Amniotic epithelial cell (primary cell): ENCODE measurements around the gene CFAP57.
"Not testable (repeated sequence)": the region's sequence is repeated elsewhere in the genome, so short reads cannot be mapped to it uniquely, and the experiment has no call there.

Experiments used
- DNase-seq: peaks from one replicate; pipeline ENCODE4 v3.0.0-alpha.2; 2010; ENCODE audit warnings: low read depth

The CFAP57 gene

DNA sequence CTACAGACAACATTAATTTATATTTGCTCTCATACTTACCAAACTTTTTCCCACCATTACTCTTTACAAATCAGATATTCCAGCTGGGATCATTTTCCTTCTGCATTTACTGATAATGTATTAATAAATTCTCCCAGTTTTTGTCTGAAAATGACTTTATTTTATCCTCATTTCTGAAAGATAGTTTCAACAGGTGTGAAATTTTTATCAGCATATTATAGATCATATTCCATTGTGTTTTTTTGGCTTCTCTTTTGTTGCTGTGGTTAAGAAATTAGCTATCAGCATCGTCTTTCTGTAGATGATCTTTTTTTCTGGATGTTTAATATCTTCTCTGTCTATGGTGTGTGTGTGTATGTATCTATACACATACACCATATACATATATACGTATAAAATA, 2.7 kb downstream of the CFAP57 start:
- no peak for DNase-seq

DNA sequence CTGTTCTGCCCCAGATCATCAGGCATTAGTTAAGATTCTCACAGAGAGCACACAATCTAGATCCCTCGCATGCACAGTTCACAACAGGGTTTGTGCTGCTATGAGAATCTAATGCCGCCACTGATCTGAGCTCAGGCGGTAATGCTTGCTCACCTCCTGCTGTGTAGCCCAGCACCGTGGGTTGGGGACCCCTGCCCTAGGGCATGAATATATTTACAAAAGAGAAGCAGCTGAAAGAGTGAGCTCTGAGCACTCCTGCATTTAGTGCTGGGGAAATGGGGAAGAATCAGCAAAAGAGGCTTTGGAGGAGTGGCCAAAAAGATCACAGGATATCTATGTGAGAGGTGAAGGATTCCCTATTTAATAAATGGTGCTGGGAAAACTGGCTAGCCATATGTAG, 5.6 kb downstream of the CFAP57 start:
- no peak for DNase-seq

DNA sequence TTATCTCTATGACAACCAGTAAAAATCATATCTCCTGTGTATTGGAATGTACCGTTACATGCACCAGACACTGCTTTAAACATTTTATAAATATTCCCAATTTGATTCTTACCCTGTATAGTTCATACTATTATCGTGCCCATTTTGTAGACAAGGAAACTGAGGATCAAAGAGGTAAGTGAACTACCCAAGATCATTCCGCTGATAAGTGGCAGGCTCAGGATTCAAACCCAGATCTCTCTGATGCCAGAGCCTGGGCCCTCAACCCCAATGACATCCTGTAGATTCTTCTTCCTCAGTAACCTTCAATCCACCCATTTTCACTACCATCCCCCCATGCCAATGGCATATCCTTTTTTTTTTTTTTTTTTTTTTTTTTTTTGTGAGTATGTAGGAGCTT, 12.3 kb downstream of the CFAP57 start:
- DNase-seq: no peak

DNA sequence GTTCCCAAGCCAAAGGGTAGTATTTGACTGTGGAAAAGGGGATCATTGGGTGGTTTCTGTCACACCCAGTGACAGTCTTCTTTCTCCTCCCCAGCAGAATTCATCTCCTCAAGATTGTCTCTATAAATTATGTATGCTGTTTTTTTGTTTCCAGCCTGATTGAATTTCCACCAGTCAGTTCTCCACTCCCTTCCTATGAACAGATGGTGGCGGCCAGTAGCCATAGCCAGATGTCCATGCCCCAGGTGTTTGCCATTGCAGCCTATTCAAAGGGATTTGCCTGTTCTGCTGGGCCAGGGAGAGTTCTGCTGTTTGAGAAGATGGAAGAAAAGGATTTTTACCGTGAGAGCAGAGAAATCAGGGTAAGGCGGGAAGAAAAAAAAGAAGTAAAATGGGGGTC, 12.9 kb downstream of the CFAP57 start:
- DNase-seq: no peak

DNA sequence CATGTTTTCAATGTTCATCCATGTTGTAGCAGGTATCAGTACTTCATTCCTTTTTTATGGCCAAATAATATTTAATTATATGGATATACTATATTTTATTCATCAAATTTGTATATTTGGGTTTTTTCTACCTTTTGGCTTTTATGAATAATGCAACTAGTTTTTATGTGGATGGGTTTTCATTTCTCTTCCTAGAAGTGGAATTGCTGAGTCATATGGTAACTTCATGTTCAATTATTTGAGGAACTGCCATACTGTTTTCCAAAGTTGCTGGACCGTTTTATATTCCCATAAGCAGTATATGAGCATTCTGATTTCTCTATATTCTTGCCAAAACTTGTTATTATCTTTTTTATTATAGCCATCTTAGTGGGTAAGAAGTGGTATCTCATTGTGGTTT, 16.0 kb downstream of the CFAP57 start:
- DNase-seq: no peak

DNA sequence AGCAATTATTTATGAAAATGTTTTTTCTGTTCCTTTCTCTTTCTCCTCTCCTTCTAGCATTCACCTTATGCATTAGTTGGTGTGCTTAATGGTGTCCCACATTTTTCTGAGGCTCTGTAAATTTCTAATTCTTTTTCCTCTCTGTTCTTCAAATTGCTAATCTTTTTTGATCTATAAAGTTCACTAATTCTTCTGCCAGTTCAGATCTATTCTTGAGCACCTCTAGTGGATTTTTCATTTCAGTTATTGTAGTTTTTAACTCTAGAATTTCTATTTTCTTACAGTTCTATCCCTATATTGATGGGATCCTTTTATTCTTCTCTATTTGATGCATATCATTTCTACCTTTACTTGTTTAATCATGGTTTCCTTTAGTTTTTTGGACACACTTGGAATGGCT, 22.4 kb downstream of the CFAP57 start:
- no peak for DNase-seq

DNA sequence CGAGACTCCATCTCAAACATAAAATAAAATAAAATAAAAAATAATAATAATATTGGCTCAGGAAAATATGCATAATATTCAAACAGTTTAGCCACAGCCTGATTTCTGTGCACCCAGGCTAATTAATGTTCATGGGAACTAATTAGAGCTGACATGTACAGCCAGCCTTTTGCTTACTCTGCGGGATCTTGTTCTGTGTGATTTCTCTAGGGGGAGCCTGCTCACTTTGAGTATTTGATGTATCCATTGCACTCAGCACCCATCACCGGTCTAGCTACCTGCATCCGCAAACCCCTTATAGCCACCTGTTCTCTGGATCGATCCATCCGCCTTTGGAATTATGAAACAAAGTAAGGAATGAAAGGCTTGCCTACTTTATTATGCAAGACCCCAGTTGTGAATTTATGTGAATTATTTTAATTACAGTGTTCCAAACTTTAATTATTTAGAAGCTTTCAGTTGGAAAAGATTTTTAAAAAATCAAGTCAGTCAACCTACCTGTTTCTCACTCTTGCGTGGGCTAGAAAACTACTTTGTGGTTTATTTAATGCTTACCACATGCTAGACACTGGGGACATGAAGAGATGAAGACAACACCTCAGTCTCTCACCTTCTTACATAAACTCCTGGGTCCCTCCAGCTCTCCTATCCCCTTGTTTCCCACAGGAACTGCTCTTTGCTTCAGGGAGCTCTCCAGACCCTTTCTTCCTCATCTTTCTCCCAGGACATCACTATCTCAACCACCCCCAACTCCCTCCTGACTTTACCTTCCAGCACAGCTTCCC, 25.4 kb downstream of the CFAP57 start:
- DNase-seq: no peak

- DNase-seq: no peak
Measured at GRCh38 chr1:43199093-43199726, 27.1 kb downstream of the CFAP57 start.

GRCh38 chr1:43203859-43204258, 31.7 kb downstream of the CFAP57 start:
- no peak for DNase-seq

DNA sequence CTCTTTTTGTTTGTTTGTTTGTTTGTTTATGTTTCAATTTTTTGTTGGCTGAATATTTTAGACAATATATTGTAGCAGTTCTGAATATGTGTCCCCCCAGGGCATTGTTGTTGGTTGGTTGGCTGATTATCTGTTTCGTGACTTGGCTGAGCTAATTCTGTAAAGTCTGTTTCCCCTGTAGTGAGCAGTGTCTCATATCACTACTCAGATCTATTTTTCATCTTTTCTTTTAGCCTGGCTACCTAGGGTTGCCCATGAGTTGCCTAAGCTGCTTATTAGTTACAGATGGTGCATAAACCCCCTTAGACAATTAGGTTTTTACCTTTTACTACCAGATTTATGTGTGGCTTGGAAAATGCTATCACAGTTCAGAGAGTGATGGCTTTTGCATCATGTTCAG, 32.3 kb downstream of the CFAP57 start:
- DNase-seq: no peak

GRCh38 chr1:43205671-43206070, 33.5 kb downstream of the CFAP57 start:
- peak; percentile 51 for DNase-seq

- peak; percentile 97 for DNase-seq
Measured at GRCh38 chr1:43206600-43207228, 34.6 kb downstream of the CFAP57 start.

DNA sequence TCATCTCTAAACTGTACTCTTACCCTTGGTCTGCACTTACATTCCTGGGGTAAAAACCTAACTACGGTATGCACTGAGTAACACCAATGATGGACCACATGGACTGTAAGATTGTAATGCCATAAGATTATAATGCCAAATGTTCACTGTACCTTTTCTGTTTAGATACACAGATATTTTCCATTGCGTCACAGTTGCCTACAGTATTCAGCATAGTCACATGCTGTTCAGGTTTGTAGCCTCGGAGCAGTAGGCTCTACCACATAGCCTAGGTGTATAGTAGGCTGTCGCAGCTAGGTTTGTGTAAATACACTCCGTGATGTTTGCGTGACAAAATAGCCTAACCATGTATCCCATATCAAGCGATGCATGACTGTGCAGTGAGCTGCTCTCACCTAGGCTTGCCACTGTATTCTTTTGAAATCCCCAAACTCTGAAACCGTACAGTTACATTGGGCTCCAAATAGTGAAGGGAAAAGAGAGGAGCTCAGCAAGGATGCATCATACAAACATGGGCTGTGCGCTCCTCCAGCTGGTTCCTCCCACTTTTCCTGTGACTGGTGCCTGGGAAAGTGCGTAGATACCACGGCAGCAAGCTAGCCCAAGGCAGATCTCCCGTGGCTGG, 35.2 kb downstream of the CFAP57 start:
- DNase-seq: peak; percentile 76

- not testable (repeated sequence) for DNase-seq
Measured at GRCh38 chr1:43208277-43208676, 36.1 kb downstream of the CFAP57 start.

DNA sequence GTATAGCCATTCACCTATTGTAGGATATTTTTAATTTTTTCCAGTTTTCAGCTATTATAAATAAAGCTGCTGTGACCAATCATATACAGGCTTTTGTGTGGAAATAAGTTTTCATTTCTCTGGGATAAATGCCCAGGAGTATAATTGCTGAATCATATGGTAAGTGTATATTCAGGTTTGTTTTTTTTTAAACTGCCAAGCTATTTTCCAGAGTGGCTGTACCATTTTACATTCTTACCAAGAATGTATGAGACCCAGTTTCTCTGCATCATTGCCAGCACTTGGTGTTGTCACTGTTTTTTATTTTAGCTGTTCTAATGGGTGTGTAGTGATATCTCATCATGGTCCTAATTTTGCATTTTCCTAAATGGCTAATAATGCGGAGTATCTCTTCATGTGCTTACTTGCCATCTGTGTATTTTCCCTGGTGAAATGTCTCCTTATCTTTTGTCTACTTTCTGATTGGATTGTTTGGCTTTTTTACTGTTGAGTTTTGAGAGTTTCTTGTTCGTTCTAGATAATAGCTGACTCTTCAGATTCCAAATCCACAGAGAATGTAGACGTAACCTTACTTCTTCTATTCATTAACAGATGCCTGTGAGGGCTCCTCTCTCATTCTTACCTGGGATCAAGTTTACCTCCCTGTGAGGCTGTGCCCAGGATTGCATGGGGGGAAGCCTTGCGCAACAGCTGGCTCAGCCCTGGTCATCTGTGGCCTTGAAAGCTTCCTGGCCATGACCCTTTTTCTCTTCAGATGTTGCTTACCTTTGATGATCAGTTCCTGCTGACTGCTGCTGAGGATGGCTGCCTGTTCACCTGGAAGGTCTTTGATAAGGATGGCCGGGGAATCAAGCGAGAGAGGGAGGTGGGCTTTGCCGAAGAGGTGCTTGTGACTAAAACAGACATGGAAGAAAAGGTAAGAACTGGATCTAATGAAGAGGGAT, 42.6 kb downstream of the CFAP57 start:
- DNase-seq: no peak

GRCh38 chr1:43217747-43218146, 45.6 kb downstream of the CFAP57 start:
- DNase-seq: no peak

DNA sequence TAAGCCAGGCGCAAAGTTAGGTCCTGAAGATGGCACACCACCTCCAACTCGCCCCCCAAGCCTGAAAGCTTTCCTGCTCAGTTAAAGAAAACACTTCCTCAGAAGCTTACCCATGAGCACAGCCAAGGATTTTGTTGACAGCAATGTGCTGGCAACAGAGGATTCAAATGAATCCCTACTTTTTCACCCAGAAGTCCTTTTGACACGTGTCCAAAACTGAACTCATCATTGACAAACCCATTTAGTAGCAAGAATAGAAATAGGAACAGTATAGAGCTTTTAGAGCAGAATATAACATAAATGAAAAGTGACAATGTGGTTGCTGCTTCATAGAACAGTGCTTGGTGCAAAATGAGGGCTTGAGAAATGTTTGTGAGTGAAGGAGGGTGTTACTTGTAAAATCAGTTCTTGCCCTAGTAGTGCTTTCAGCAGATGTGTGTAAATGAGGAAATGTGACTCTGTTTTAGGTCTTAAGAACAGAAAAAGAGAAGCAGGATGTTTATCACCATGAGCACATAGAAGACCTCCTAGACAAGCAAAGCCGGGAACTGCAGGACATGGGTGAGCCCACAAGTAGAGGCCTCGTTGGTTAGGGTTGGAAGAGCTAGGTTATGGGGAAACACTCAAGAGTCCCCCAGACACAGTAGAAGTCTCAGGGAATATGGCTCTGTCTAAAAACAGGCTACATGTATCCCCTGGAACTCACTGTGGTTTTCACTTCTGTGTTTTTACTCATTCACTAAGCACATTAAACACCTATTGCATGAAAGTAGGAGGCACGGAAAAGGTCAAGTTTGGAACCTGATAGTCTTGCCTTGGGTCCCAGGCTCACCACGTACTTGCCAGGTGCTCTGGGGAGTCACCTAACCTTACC, 49.0 kb downstream of the CFAP57 start:
- DNase-seq: no peak

GRCh38 chr1:43221797-43222196, 49.7 kb downstream of the CFAP57 start:
- DNase-seq: no peak

GRCh38 chr1:43222879-43223278, 50.7 kb downstream of the CFAP57 start:
- no peak for DNase-seq

GRCh38 chr1:43225168-43225567, 53.0 kb downstream of the CFAP57 start:
- DNase-seq: peak; percentile 39
